ENCODE data around the gene SPATA32. TPM values are rescaled to one million over a fixed set of nuclear protein-coding genes. Genes with fewer than 3 reads are reported as not detected.
A peak's percentile ranks its signal among the peaks of the same experiment; 100 is the strongest.

Gene SPATA32
- total RNA-seq, 6 experiments from 2014 or later: not detected

DNA sequence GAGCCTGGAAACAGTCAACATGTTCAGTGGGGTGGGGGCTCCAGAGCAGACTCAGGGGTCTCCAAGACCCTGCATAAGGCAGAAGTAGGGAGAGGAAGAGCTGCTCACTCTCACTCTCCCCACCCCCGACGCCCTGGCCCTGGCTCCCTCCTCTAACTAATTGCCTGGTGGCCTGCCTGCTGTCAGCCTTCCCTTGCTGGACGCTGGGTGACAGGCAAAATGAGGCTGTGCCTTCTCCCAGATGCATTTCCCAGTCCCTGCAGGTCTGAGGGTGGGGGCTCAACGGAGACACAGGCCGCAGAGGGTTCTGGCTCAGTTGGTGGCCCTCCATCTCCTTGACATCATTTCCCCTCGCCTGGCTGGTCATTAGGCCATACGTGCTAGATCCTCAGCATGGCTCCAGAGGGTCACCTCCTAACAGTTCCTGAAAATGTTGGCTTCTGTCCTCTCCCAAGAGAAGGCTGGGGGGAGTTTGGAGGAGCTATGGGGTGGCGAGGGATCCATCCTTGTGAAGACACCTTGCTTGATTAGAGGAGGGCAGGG is 38.8 kb downstream of the SPATA32 start:
- ATAC-seq: no peak
- WGBS (ENCODE audit: insufficient coverage, low coverage, low lambda C conversion rate, missing lambda C conversion rate): 62% methylated on average over 4 of the region's 8 CpGs
- Histone ChIP-seq H3K36me3 (no peaks in the 10 kb centered on the region), H3K27ac (peak overlapping the region in 2 of 3 donors; percentile 54 to 60), H3K27me3 (no peaks in the 10 kb centered on the region), H3K4me3 (peak overlapping the region in 1 of 3 donors; percentile 56), H3K9me3 (no peaks in the 10 kb centered on the region), H3K4me1 (no peaks in the 10 kb centered on the region)
- TF ChIP-seq, protein P1, sequence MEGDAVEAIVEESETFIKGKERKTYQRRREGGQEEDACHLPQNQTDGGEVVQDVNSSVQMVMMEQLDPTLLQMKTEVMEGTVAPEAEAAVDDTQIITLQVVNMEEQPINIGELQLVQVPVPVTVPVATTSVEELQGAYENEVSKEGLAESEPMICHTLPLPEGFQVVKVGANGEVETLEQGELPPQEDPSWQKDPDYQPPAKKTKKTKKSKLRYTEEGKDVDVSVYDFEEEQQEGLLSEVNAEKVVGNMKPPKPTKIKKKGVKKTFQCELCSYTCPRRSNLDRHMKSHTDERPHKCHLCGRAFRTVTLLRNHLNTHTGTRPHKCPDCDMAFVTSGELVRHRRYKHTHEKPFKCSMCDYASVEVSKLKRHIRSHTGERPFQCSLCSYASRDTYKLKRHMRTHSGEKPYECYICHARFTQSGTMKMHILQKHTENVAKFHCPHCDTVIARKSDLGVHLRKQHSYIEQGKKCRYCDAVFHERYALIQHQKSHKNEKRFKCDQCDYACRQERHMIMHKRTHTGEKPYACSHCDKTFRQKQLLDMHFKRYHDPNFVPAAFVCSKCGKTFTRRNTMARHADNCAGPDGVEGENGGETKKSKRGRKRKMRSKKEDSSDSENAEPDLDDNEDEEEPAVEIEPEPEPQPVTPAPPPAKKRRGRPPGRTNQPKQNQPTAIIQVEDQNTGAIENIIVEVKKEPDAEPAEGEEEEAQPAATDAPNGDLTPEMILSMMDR (IDR thresholded peaks at IDR 0.05): no peak
- TF ChIP-seq POLR2A (IDR thresholded peaks at IDR 0.05): no peak
- no peak for DNase-seq
- intact Hi-C loops (cut with DNase I): loop anchor here in 1 of 2 donors (10.0 kb wide), 1 partner anchor 162 kb away; no protein-coding TSS in a partner anchor

DNA sequence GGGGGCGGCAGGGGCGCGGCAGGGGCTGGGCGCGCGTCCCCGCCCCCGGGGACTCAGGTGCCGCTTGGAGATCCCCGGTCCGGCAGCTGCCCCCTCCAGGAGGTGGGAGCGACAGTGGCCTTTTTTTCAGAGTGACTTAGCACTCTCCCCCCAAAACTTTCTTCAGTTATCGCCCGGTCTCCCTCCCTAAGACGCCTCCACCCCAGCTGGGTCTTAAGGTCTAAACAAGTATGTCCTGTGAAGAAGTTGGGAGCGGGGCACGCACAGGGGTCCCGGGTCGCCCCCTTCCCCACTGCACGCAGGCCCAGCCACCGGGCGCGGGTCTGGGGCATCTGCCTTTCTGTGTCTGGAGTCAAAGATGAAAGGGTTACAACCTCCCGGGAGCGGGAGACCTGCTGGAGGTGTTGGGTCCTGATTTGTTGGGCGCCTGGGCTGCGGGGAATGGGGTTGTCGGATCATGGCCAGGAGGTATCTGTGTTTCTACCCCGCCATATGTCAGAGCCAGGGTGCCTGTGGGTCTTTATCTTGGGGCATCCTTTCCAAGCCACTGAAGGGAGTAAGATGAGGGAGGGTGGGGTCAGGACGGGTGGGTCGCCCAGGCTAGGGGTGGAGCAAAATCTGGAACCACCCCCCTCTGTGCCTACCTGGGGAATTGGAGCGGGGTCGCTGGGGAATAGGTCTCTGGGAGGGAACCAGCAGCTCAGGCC is 39.5 kb downstream of the SPATA32 start:
- intact Hi-C loops (cut with DNase I): loop anchor here in 1 of 2 donors (10.0 kb wide), 1 partner anchor 162 kb away; no protein-coding TSS in a partner anchor
- WGBS (ENCODE audit: insufficient coverage, low coverage, low lambda C conversion rate, missing lambda C conversion rate): 33% methylated on average over 13 of the region's 33 CpGs
- no peaks in the 10 kb centered on the region for H3K4me1 ChIP-seq

DNA sequence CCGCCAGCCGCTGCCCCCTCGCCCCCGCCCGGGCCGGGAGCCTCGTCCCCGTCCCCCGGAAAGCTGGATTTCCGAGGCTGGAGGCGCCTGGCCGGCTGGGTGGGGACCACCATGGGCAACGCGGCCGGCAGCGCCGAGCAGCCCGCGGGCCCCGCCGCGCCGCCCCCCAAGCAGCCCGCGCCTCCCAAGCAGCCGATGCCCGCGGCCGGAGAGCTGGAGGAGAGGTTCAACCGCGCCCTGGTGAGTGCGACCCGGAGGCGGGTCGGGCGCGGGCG is 39.9 kb downstream of the SPATA32 start:
- intact Hi-C loops (cut with DNase I): loop anchor here in 1 of 2 donors (10.0 kb wide), 1 partner anchor 163 kb away; no protein-coding TSS in a partner anchor
- Histone ChIP-seq H3K9me3 (no peaks in the 10 kb centered on the region), H3K27ac (peak overlapping the region; percentile 15 to 60 (median 51)), H3K36me3 (no peaks in the 10 kb centered on the region), H3K4me3 (peak overlapping the region; percentile 15 to 56 (median 31)), H3K27me3 (no peaks in the 10 kb centered on the region), H3K4me1 (no peaks in the 10 kb centered on the region)
- no CpG with 5 or more reads among the region's 38 CpGs for WGBS (ENCODE audit: insufficient coverage, low coverage, low lambda C conversion rate, missing lambda C conversion rate)
- DNase-seq (no peak), ATAC-seq (no peak)
- no peak for TF ChIP-seq POLR2A (IDR thresholded peaks at IDR 0.05)
- TF ChIP-seq, protein P1 (IDR thresholded peaks at IDR 0.05): no peak

More for the DNA sequence above, 39.5 kb downstream of the SPATA32 start:
- DNase-seq (peak in 1 of 3 donors; percentile 56), ATAC-seq (no peak)
- Histone ChIP-seq H3K27me3 (no peaks in the 10 kb centered on the region), H3K27ac (peak overlapping the region; percentile 15 to 60 (median 54)), H3K9me3 (no peaks in the 10 kb centered on the region), H3K4me3 (peak overlapping the region; percentile 15 to 56 (median 31)), H3K36me3 (no peaks in the 10 kb centered on the region)
- TF ChIP-seq POLR2A (IDR thresholded peaks at IDR 0.05): no peak
- TF ChIP-seq, protein P1 (IDR thresholded peaks at IDR 0.05): no peak

DNA sequence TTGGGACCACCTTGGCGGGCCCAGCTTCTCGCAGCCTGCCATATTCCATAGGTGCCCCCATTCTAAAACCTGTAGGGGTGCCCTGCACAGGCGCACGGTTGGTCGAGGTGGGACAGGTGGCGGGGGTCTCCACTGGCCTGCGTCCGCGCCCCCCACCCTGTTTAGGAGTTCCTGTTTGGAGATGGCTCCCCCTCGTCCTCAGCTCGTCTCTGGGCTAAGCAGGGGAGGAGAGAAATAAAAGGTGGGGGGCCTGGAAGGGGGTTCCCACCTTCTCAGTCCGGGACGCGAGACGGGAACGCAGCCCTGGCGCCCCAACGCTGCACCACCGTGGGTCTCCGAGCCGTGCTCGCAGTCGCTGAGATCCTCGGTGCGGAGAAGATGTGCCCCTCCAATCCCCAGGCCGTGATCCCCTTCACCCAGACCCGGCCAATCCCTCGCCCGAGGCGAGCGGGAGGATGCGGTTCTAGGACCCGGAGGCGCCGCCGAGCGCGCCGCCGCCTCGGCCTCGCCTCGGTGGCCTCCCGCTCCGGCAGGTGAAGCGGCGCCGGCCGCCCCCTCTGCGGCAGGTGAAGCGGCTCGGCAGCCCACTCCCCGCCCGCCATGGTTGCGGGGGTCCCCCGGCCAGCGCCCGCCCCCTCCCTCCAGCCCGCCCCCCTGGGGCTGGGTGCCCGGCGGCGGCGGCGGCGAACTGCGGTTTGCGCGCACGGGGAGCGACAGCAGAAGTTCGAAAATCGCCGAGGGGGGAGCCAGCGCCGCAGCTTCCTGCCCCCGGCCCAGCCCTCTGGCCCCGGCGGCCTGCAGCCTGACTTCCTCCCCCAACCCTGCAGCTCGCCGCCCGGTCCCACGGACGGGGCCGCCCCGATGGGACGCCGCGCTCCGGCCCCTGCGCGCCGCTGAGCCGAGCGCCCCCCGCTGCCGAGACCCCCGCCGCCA is 40.5 kb downstream of the SPATA32 start, which contains the start of gene FMNL1:
TSS of gene FMNL1 (plus strand) at position 805 of the 933 bp plus-strand sequence. CDS start 240 bp downstream, outside the sequence.
- Histone ChIP-seq H3K9me3 (no peaks in the 10 kb centered on the region), H3K27me3 (no peaks in the 10 kb centered on the region), H3K36me3 (no peaks in the 10 kb centered on the region), H3K27ac (peak within 1 kb of the TSS; percentile 15 to 60 (median 54)), H3K4me1 (no peaks in the 10 kb centered on the region), H3K4me3 (peak within 1 kb of the TSS; percentile 27 to 56 (median 31))
- intact Hi-C loops (cut with DNase I): loop anchor here (2.0 to 10.0 kb wide), 2 partner anchors 163 to 167 kb away; no protein-coding TSS in a partner anchor
- TF ChIP-seq POLR2A (IDR thresholded peaks at IDR 0.05): peak; percentile 16
- TF ChIP-seq, protein P1 (IDR thresholded peaks at IDR 0.05): no peak
- DNase-seq (peak; percentile 69 to 82 (median 70)), ATAC-seq (peak; percentile 23 to 41 (median 32))
- 10% methylated on average over 3 of the region's 98 CpGs for WGBS (ENCODE audit: insufficient coverage, low coverage, low lambda C conversion rate, missing lambda C conversion rate)
